HG03442 (cell line): ENCODE results near the gene CIPC.

Source experiments
- ATAC-seq: cut with Tn5 transposase; IDR thresholded peaks from one replicate; pipeline ENCODE4 v1.9.1; 2021; ENCODE audit warnings: mild to moderate bottlenecking, moderate library complexity; ENCODE audit not compliant: unreplicated experiment

CIPC gene

GRCh38 chr14:77144412-77145115 lies 46.5 kb downstream of the CIPC start:
- no peak for ATAC-seq

DNA sequence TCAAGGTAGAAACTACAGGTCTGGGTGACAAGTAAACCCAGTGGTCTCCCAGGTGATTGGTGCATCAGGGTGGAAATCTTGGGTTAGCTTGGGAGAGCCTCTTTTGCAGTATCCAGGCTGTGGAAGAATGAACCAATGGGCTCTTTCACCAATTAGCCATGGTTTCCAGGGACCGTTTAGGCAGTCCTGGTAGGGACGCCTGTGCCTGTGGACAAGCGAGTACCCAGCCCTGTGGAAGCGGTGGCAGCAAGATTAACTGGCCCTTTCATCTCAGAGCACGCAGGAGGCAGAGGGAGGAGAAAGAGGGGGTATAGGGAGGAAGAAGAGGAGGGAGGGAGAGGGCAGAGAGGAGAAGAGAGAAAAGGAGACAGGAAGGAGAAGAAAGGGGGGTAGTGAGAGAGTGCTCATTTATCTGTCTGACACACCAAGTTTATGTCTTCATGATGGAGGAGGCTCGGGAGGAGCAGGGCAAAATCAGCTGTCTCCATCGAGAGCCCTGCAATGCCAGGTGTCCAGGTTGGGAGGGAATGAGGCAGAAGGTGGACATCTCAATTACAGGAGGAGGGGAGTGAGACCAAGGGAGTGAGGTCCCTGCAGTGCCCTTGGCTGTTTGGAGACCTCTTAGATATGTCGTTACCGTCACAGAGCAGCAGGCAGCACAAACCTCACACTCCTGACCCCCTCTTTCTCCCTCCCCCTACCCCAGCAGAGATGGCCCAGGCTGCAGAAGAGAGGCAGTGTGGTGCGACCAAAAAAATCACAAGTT lies 48.1 kb downstream of the CIPC start:
- ATAC-seq = no peak

DNA sequence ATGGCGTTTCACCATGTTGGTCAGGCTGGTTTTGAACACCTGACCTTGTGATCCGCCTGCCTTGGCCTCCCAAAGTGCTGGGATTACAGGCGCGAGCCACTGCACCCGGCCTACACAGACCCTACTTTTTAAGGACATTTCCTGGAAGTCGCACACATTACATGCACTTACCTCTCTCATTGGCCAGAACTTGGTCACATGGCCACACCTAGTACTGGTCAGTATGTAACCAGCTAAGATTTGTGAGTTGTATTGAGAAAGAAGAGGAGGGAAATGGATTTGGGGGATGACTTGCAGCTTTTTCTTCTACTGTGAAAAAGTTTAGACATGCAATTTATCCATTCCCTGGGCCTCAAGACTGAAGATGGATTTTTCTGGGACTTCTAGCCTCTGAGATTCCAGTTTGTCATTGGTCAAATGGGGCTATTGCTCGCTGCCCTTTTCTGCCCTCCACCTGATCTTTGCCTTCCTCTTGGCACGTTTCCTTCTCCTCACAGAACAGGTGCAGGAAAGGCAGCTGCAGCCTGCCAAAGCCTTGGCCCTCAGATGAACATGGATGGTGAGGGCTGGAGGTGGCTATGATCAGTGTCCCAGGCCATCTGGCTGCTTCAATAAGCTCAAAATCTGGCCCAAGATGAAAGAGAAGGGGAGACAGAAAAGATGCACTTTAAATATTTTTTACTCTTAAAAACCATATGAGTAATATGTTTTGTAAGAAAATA lies 50.6 kb downstream of the CIPC start:
- no peak for ATAC-seq

DNA sequence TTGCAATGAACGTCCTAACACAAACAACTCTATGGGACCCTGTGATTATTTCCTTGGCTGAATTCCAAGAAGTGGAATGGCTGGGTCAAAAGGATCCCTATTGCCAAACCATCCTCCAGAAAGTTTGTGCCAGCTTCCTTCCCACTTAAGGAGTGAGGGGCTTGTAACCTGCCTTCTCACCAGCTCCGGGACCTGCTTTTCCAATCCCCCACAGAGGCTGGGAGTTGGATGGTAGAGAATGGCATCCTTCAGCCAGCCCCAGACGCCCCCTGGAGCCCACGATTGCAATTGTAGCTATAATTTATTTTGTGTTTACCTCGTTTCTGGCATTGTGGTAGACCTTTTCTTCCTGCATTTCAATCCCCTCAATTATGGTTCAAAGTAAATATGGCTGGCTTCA lies 53.2 kb downstream of the CIPC start:
- no peak for ATAC-seq

GRCh38 chr14:77151918-77152588 lies 54.0 kb downstream of the CIPC start:
- ATAC-seq = no peak

DNA sequence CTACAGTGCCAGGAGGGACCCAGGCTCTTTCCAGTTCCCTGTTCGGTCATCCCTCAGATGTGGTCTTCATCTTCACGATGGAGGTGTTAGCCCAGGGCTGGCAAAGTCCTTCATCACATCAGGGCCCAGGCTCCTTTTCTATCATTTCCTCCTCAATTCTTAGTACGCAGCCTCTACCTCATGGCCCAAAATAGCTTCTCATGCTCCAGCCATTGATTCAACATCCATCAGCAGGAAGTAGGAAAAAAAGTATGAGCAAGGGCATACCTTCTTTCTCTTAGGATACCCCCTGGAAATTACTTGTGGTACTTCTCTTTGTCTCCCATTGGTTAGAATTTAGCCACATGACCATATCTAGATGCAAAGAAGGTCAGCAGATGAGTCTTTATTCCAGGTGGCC lies 55.7 kb downstream of the CIPC start:
- no peak for ATAC-seq

GRCh38 chr14:77154421-77154820 lies 56.4 kb downstream of the CIPC start:
- ATAC-seq = no peak

GRCh38 chr14:77155083-77155482 lies 57.0 kb downstream of the CIPC start:
- no peak for ATAC-seq

- no peak for ATAC-seq
Measured at GRCh38 chr14:77157740-77158139, 59.7 kb downstream of the CIPC start.

DNA sequence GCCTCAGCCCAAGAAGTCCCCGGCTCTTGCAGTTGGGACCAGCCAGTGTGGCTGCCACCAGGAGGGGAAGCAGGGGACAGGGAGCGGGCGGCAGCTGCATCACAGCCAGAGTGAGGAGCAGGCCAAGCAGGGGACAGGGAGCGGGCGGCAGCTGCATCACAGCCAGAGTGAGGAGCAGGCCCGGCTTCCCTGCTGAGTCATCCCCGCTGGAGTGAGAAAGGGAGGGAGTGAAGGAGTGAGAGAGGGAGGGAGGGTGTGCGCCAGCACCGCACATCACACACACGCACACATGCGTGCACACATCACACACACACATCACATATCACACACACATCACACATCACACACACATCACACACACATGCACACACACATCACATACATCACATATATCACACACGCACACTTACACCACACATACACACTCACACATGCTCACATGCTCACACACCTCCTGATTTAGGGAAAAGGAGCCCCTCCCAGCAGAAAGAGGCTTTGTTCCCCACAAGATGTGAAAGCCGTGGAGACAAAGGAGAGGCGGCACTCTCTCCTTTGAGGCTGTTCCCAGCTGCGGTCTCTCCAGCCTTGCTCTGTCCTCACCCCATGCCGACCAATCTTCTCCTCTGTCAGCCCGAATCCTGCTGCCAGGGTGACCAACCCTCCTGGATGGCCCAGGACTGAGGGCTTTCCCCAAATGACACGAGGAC lies 60.3 kb downstream of the CIPC start:
- no peak for ATAC-seq

DNA sequence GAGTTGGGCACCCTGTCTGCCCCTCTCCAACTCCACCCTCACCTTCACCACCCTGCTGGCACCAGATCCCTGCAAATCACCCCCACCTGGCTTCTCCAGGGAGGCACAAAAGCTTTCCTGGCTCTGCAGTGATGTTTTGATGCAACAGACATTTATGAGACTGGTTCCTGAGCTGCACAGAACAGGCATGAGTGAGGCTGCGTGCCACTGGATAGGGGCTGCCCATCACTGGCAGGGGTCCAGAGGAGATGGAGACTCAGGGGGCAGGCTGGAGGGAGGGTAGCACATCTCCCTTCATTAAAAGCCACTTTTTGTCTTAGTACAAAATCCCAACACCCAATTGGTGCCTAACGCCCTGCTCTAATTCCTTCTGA lies 60.8 kb downstream of the CIPC start:
- no peak for ATAC-seq

- no peak for ATAC-seq
Measured at GRCh38 chr14:77161011-77161410, 63.0 kb downstream of the CIPC start.
